ENCODE data around the gene RIPOR3.
"Not testable (repeated sequence)": the region's sequence is repeated elsewhere in the genome, so short reads cannot be mapped to it uniquely, and the experiment has no call there.

RIPOR3 gene

DNA sequence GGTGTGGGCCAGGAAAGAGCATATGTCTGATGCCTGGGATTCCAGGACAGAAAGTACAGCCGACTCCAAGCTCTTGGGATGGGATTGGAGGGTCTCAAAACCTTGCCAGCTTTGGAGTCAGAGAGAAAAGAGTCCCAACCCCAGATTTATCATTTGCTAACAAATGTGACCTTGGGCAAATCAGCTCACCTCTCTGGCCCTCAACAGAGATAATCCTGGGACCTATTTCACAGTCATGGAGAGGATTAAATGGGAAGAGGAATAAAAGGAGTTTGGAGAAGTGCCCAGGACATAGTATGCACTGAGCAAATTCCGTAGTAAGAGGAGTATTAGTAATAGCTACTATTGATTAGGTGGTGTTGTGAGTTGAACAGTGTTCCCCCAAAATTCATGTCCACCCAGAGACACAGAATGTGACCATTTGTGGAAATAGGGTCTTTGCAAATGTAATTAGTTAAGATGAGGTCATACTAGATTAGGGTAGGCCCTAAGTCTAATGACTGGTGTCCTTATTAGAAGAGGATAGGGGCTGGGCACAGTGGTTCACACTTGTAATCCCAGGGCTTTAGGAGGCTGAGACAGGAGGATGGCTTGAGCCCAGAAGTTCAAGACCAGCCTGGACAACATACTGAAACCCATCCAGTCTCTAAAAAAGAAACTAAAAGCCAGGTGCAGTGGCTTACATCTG lies 17.1 kb downstream of the RIPOR3 start:
- Histone ChIP-seq H3K4me3 (ENCODE audit: low read length) (no peak overlapping the region), H3K36me3 (ENCODE audit: insufficient read depth, low read length) (no peaks in the 10 kb centered on the region), H3K9me3 (ENCODE audit: insufficient read depth, low read depth, low read length) (no peaks in the 10 kb centered on the region), H3K9ac (ENCODE audit: low read depth, low read length) (no peak overlapping the region), H3K27me3 (ENCODE audit: insufficient read depth, low read length) (no peaks in the 10 kb centered on the region), H3K27ac (ENCODE audit: low read depth, low read length) (no peak overlapping the region), H3K4me1 (ENCODE audit: insufficient read depth, low read length) (peaks cover 4% of the 10 kb centered on the region; the same call in 1 of the 2 replicates)
- 47% methylated on average over 2 of the region's 2 CpGs for WGBS

DNA sequence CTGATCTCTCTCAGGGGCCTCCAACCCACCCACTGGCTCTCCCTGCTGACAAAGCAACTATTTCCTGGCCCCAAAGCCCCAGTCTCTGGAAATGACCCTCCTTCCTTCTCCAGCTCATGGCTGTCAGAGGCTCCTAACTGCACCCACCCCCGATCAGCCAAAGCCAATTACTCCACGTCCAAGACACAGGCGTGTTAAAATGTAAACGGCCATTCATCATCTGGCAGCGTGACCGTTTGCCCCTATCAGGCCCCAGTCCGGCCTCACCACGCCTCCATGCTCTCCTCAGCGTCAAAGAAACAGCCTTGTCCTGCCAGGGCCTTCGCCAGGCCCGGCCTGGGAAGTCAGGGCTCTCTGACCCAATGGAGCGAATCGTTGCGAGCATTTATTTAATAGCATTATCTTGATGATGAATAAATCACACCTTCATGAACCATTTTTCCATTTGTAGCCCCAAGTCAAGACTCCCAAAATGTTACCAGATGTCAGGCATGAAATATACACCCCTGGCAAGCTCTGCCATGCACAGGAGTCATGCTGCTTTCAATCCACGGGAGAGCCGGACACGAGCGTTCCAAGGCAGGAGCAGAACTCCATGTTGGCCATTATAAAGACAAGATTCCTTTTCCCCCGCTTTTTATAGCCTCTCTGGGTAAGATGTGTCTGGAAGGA lies 17.7 kb downstream of the RIPOR3 start:
- Histone ChIP-seq H3K36me3 (ENCODE audit: insufficient read depth, low read length) (no peaks in the 10 kb centered on the region), H3K4me3 (ENCODE audit: low read length) (no peak overlapping the region), H3K27ac (ENCODE audit: low read depth, low read length) (no peak overlapping the region), H3K9ac (ENCODE audit: low read depth, low read length) (no peak overlapping the region), H3K4me1 (ENCODE audit: insufficient read depth, low read length) (peaks cover 4% of the 10 kb centered on the region; the same call in 1 of the 2 replicates), H3K9me3 (ENCODE audit: insufficient read depth, low read depth, low read length) (no peaks in the 10 kb centered on the region), H3K27me3 (ENCODE audit: insufficient read depth, low read length) (no peaks in the 10 kb centered on the region)
- 92% methylated on average over 17 of the region's 19 CpGs for WGBS

DNA sequence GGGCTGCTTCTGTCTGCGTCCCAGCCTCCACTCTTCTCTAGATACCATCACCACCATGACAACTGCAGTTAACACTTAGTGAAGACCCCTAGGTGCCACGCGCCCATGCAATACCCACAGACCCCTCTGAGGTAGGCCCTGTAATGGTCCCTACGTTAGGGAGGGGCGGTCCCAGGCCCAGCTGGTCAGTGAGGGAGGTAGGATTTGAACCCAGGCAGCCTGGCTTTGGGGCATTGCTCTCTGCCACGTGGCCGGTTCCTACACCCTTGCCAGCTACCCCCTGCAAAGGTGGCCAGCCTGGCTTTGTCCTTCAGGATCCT lies 18.2 kb downstream of the RIPOR3 start:
- Histone ChIP-seq H3K27ac (ENCODE audit: low read depth, low read length) (no peak overlapping the region), H3K4me1 (ENCODE audit: insufficient read depth, low read length) (peaks cover 4% of the 10 kb centered on the region; the same call in 1 of the 2 replicates), H3K9ac (ENCODE audit: low read depth, low read length) (no peak overlapping the region), H3K9me3 (ENCODE audit: insufficient read depth, low read depth, low read length) (no peaks in the 10 kb centered on the region), H3K36me3 (ENCODE audit: insufficient read depth, low read length) (no peaks in the 10 kb centered on the region), H3K4me3 (ENCODE audit: low read length) (no peak overlapping the region), H3K27me3 (ENCODE audit: insufficient read depth, low read length) (no peaks in the 10 kb centered on the region)
- 93% methylated on average over 7 of the region's 7 CpGs for WGBS

DNA sequence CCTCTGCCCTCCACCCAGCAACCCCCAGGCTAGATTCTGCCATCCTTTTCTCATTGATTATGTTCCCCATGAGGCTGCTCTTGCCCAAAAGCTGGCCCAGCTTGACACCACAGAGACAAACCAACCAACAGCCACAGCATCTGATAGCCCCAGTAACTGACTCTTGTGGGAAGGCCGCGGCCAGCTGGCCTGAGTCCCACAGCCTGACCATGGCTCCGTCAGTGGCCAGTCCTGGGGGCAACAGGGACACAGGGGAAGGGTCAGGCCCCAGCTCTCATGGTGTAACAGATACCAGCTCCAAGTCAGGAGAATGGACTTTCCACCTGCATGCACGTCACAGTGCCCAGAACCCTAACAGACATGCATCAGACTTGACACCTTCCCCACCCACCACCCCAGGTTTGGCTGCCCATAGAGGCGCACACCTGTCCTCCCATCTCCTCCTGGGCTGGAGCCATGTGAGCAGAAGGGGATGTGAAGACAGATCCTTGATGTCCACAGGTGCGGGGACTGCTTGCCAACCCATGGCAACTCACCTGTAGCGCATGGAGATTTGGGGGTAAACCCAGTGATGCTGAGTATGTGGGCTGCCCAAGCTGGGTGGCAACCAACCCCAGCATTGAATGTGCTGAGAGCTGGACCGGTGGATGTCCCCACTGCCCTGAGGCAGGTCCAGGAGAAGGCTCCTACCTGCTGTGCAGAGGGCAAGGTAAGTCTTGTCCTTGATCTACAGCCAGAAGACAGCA lies 18.8 kb downstream of the RIPOR3 start:
- Histone ChIP-seq H3K9me3 (ENCODE audit: insufficient read depth, low read depth, low read length) (no peaks in the 10 kb centered on the region), H3K4me3 (ENCODE audit: low read length) (no peak overlapping the region), H3K36me3 (ENCODE audit: insufficient read depth, low read length) (no peaks in the 10 kb centered on the region), H3K9ac (ENCODE audit: low read depth, low read length) (no peak overlapping the region), H3K27me3 (ENCODE audit: insufficient read depth, low read length) (no peaks in the 10 kb centered on the region), H3K4me1 (ENCODE audit: insufficient read depth, low read length) (peaks cover 4% of the 10 kb centered on the region; the same call in 1 of the 2 replicates), H3K27ac (ENCODE audit: low read depth, low read length) (no peak overlapping the region)
- WGBS, result 94% methylated on average over 8 of the region's 8 CpGs

DNA sequence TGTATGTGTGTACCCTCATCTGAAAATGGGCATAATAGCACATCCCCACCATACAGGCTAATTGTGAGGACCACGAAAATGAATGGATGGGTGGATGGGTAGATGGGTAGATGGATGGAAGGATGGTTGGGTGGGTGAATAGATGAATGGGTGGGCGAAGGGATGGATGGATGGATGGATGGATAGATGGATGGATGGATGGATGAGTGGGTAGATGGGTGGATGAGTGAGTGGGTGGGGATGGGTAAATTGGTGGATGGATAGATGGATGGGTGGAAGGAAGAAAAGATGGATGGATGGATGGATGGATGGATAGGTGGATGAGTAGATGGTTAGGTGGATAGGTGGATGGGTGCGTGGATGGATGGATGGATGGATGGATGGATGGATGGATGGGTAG lies 19.7 kb downstream of the RIPOR3 start:
- H3K36me3 ChIP-seq (ENCODE audit: insufficient read depth, low read length), result no peaks in the 10 kb centered on the region
- H3K27ac ChIP-seq (ENCODE audit: low read depth, low read length), result no peak overlapping the region
- no peaks in the 10 kb centered on the region for H3K9me3 ChIP-seq (ENCODE audit: insufficient read depth, low read depth, low read length)
- H3K4me1 ChIP-seq (ENCODE audit: insufficient read depth, low read length), result peaks cover 4% of the 10 kb centered on the region; the same call in 1 of the 2 replicates
- H3K9ac ChIP-seq (ENCODE audit: low read depth, low read length), result no peak overlapping the region
- H3K27me3 ChIP-seq (ENCODE audit: insufficient read depth, low read length), result no peaks in the 10 kb centered on the region
- WGBS, result 97% methylated on average over 3 of the region's 3 CpGs
- H3K4me3 ChIP-seq (ENCODE audit: low read length), result no peak overlapping the region

DNA sequence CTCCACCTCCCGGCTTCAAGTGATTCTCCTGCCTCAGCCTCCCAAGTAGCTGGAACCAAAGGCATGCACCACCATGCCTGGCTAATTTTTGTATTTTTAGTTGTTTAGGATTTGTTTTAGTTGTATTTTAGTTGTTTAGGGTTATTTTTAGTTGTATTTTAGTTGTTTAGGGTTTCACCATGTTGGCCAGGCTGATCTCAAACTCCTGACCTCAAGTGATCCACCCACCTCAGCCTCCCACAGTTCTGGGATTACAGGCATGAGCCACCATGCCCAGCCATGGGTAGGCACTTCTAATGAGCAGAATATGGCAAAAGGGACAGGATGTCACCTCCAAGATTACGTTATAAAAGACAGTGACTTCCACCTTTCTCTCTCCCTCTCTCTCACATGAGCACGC lies 20.3 kb downstream of the RIPOR3 start:
- H3K9me3 ChIP-seq (ENCODE audit: insufficient read depth, low read depth, low read length); H3K9ac ChIP-seq (ENCODE audit: low read depth, low read length); H3K4me3 ChIP-seq (ENCODE audit: low read length); H3K27ac ChIP-seq (ENCODE audit: low read depth, low read length); H3K36me3 ChIP-seq (ENCODE audit: insufficient read depth, low read length); H3K27me3 ChIP-seq (ENCODE audit: insufficient read depth, low read length); H3K4me1 ChIP-seq (ENCODE audit: insufficient read depth, low read length): not testable (repeated sequence)
- 65% methylated on average over 3 of the region's 3 CpGs for WGBS

DNA sequence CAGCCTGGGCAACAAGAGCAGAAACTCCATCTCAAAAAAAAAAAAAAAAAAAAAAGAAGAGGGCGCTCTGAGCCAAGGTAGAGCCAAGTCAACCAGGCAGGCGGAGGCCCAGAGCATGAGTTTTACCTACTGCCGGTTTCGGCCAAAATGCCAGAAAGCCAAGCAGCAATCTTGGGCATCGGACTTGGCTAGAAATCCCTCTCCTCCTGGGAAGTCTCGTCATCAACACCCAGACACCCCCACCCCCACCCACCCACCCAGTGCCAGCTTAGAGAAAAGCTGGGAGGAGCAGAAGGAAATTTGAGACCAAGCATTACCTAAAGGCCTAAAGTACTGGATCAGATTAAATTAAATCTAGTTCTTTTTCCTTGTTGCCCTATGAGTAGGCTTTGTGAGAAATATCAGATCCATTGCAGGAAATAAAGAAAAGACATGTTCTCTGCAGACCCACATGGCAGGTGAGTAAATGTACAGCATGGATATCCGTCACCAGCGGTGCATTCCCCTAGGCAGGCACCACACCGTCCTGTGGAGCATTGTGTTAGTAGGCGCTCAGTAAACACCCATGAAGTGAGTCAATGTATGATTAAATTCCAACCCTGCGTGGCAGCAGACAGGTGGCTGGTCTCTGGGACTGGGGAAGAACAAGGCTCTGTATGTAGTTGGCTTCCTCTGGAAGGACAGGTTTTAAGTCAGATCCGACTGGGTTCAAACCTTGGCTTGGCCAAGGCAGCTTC lies 21.0 kb downstream of the RIPOR3 start:
- WGBS, result 84% methylated on average over 10 of the region's 12 CpGs
- Histone ChIP-seq H3K9ac (ENCODE audit: low read depth, low read length) (no peak overlapping the region), H3K4me1 (ENCODE audit: insufficient read depth, low read length) (peaks cover 4% of the 10 kb centered on the region; the same call in 1 of the 2 replicates), H3K4me3 (ENCODE audit: low read length) (no peak overlapping the region), H3K27ac (ENCODE audit: low read depth, low read length) (no peak overlapping the region), H3K36me3 (ENCODE audit: insufficient read depth, low read length) (no peaks in the 10 kb centered on the region), H3K9me3 (ENCODE audit: insufficient read depth, low read depth, low read length) (no peaks in the 10 kb centered on the region), H3K27me3 (ENCODE audit: insufficient read depth, low read length) (no peaks in the 10 kb centered on the region)

DNA sequence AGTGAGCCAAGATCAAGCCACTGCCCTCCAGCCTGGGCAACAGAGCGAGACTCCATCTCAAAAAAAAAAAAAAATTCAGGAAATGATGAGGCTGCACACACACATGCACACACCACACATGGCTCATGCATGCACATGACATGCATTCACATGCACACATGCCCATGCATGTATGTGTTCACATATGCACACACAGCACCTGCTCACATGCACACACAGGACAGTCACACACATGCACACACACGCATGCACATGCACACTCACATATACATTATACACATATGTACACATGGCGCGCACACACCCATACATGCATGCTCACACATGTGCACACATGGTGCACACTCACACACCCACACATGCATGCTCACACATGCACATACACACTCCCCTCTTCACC lies 22.5 kb downstream of the RIPOR3 start:
- Histone ChIP-seq H3K9me3 (ENCODE audit: insufficient read depth, low read depth, low read length) (no peaks in the 10 kb centered on the region), H3K4me1 (ENCODE audit: insufficient read depth, low read length) (peaks cover 4% of the 10 kb centered on the region; the same call in 1 of the 2 replicates)

DNA sequence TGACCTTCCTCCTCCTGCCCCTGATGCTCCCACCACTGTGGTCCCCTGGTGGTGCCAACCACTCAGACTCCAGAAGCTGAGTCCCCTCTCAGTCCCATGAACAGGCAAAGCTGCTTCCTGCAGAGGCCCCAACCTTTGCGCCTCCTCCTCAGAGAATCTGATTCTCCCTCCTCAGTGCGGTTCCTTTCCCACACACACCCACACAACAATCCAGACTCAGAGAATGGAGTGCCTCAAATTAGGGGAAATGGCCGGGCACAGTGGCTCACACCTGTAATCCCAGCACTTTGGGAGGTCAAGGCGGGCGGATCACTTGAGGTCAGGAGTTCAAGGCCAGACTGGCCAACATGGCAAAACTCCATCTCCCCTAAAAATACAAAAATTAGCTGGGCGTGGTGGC lies 23.0 kb downstream of the RIPOR3 start:
- Histone ChIP-seq H3K4me1 (ENCODE audit: insufficient read depth, low read length) (peaks cover 4% of the 10 kb centered on the region; the same call in 1 of the 2 replicates), H3K27me3 (ENCODE audit: insufficient read depth, low read length) (no peaks in the 10 kb centered on the region), H3K4me3 (ENCODE audit: low read length) (no peak overlapping the region), H3K9me3 (ENCODE audit: insufficient read depth, low read depth, low read length) (no peaks in the 10 kb centered on the region), H3K9ac (ENCODE audit: low read depth, low read length) (no peak overlapping the region), H3K27ac (ENCODE audit: low read depth, low read length) (no peak overlapping the region), H3K36me3 (ENCODE audit: insufficient read depth, low read length) (no peaks in the 10 kb centered on the region)
- 94% methylated on average over 6 of the region's 6 CpGs for WGBS

More for the DNA sequence above, 22.5 kb downstream of the RIPOR3 start:
- Histone ChIP-seq H3K4me3 (ENCODE audit: low read length) (no peak overlapping the region), H3K36me3 (ENCODE audit: insufficient read depth, low read length) (no peaks in the 10 kb centered on the region), H3K27me3 (ENCODE audit: insufficient read depth, low read length) (no peaks in the 10 kb centered on the region), H3K27ac (ENCODE audit: low read depth, low read length) (no peak overlapping the region), H3K9ac (ENCODE audit: low read depth, low read length) (no peak overlapping the region)
- 94% methylated on average over 4 of the region's 4 CpGs for WGBS

DNA sequence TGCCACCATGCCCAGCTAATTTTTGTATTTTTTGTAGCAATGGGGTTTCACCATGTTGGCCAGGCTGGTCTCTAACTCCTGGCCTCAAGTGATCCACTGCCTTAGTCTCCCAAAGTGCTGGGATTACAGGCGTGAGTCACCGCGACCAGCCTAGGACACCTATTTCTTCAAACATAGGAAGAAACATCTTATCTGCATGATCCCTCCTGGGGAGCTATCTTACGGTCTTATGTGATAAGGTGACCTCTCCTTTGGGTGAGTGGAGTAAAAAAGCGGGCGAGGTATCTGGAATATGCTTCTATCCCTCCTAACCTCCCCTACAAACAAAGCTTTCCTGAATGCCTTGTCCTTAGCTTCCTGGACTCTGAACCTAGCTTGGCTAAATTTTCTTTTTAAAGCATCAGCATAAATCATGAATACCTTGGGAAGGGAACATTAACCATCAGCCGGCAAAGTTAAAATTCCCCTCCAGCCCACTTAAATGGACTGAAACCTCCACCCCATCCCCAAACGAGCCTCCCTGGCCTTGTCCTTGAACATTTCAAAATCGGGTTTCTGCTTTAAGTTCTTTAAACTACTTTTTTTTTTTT lies 24.5 kb downstream of the RIPOR3 start:
- no peaks in the 10 kb centered on the region for H3K27me3 ChIP-seq (ENCODE audit: insufficient read depth, low read length)
- H3K9ac ChIP-seq (ENCODE audit: low read depth, low read length), result no peak overlapping the region
- no peak overlapping the region for H3K27ac ChIP-seq (ENCODE audit: low read depth, low read length)
- no peaks in the 10 kb centered on the region for H3K9me3 ChIP-seq (ENCODE audit: insufficient read depth, low read depth, low read length)
- H3K4me3 ChIP-seq (ENCODE audit: low read length), result no peak overlapping the region
- 92% methylated on average over 7 of the region's 9 CpGs for WGBS
- peaks cover 4% of the 10 kb centered on the region; the same call in 1 of the 2 replicates for H3K4me1 ChIP-seq (ENCODE audit: insufficient read depth, low read length)
- H3K36me3 ChIP-seq (ENCODE audit: insufficient read depth, low read length), result no peaks in the 10 kb centered on the region
